HEK293 (cell line): ENCODE measurements around the gene DISC1.
A peak's percentile ranks its signal among the peaks of the same experiment; 100 is the strongest.

Experiments used
- ATF2 ChIP-seq: fragments of 450-650 bp; formaldehyde crosslinking; IDR thresholded peaks from 2 replicates; pipeline ENCODE4 v1.5.1; 2016; ENCODE audit warnings: missing biosample characterization, missing genetic modification characterization, low read depth
- EGR2 ChIP-seq: fragments of 450-650 bp; formaldehyde crosslinking; IDR thresholded peaks from 2 replicates; pipeline ENCODE4 v1.5.1; 2016; ENCODE audit warnings: low read depth, missing biosample characterization, missing genetic modification characterization
- GLIS1 ChIP-seq: fragments of 450-650 bp; formaldehyde crosslinking; IDR thresholded peaks from 2 replicates; pipeline ENCODE4 v1.5.1; 2016; ENCODE audit warnings: missing biosample characterization, missing genetic modification characterization
- HOXD13 ChIP-seq: sonication (generic); formaldehyde crosslinking; IDR thresholded peaks from 2 replicates; pipeline ENCODE4 v1.8.0; 2022; ENCODE audit warnings: missing genetic modification reagents, borderline replicate concordance
- KLF10 ChIP-seq: fragments of 450-650 bp; IDR thresholded peaks from 2 replicates; pipeline ENCODE4 v1.5.1; 2018; ENCODE audit warnings: missing biosample characterization, mild to moderate bottlenecking, missing genetic modification characterization
- KLF16 ChIP-seq: fragments of 450-650 bp; formaldehyde crosslinking; IDR thresholded peaks from 2 replicates; pipeline ENCODE4 v1.5.1; 2017; ENCODE audit warnings: missing biosample characterization, missing genetic modification characterization
- KLF17 ChIP-seq: fragments of 450-650 bp; formaldehyde crosslinking; IDR thresholded peaks from 2 replicates; pipeline ENCODE4 v1.5.1; 2016; ENCODE audit warnings: missing biosample characterization, missing genetic modification characterization
- PBX3 ChIP-seq: sonication (generic); formaldehyde crosslinking; IDR thresholded peaks from 2 replicates; pipeline ENCODE4 v1.8.1; 2022; ENCODE audit warnings: mild to moderate bottlenecking, moderate library complexity, missing genetic modification reagents
- PRDM4 ChIP-seq: fragments of 450-650 bp; formaldehyde crosslinking; IDR thresholded peaks from 2 replicates; pipeline ENCODE4 v1.5.1; 2017; ENCODE audit warnings: missing biosample characterization, missing genetic modification characterization
- ZBTB10 ChIP-seq: fragments of 450-650 bp; formaldehyde crosslinking; IDR thresholded peaks from 2 replicates; pipeline ENCODE4 v1.5.1; 2016; ENCODE audit warnings: missing biosample characterization, missing genetic modification characterization
- ZBTB44 ChIP-seq: fragments of 450-650 bp; IDR thresholded peaks from 2 replicates; pipeline ENCODE4 v1.5.1; 2018; ENCODE audit warnings: missing biosample characterization, mild to moderate bottlenecking, missing genetic modification characterization
- ZNF114 ChIP-seq: fragments of 450-650 bp; formaldehyde crosslinking; IDR thresholded peaks from 2 replicates; pipeline ENCODE4 v1.5.0; 2017; ENCODE audit warnings: missing biosample characterization, missing genetic modification characterization
- ZNF175 ChIP-seq: fragments of 450-650 bp; formaldehyde crosslinking; IDR thresholded peaks from 2 replicates; pipeline ENCODE4 v1.5.1; 2016; ENCODE audit warnings: missing biosample characterization, missing genetic modification characterization
- ZNF211 ChIP-seq: fragments of 450-650 bp; formaldehyde crosslinking; IDR thresholded peaks from 2 replicates; pipeline ENCODE4 v1.5.1; 2016; ENCODE audit warnings: low read depth, missing biosample characterization, missing genetic modification characterization
- ZNF404 ChIP-seq: fragments of 450-650 bp; formaldehyde crosslinking; IDR thresholded peaks from 2 replicates; pipeline ENCODE4 v1.5.1; 2017; ENCODE audit warnings: missing biosample characterization, missing genetic modification characterization
- ZNF416 ChIP-seq: fragments of 450-650 bp; formaldehyde crosslinking; IDR thresholded peaks from 2 replicates; pipeline ENCODE4 v1.5.1; 2016; ENCODE audit warnings: missing biosample characterization, missing genetic modification characterization
- ZNF513 ChIP-seq: fragments of 450-650 bp; IDR thresholded peaks from 2 replicates; pipeline ENCODE4 v1.5.1; 2018; ENCODE audit warnings: missing biosample characterization, missing genetic modification characterization
- ZNF514 ChIP-seq: fragments of 450-650 bp; formaldehyde crosslinking; IDR thresholded peaks from 2 replicates; pipeline ENCODE4 v1.5.1; 2016; ENCODE audit warnings: missing biosample characterization, missing genetic modification characterization
- ZNF521 ChIP-seq: fragments of 450-650 bp; formaldehyde crosslinking; IDR thresholded peaks from 2 replicates; pipeline ENCODE4 v1.5.1; 2017; ENCODE audit warnings: missing biosample characterization, mild to moderate bottlenecking, missing genetic modification characterization
- ZNF549 ChIP-seq: fragments of 450-650 bp; IDR thresholded peaks from 2 replicates; pipeline ENCODE4 v1.5.1; 2018; ENCODE audit warnings: missing biosample characterization, missing genetic modification characterization, mild to moderate bottlenecking, inconsistent platforms, moderate library complexity
- ZNF580 ChIP-seq: fragments of 450-650 bp; formaldehyde crosslinking; IDR thresholded peaks from 2 replicates; pipeline ENCODE4 v1.5.1; 2016; ENCODE audit warnings: missing biosample characterization, missing genetic modification characterization
- ZNF639 ChIP-seq: fragments of 450-650 bp; formaldehyde crosslinking; IDR thresholded peaks from 2 replicates; pipeline ENCODE4 v1.5.1; 2016; ENCODE audit warnings: missing biosample characterization, missing genetic modification characterization
- ZNF837 ChIP-seq: fragments of 450-650 bp; formaldehyde crosslinking; IDR thresholded peaks from 2 replicates; pipeline ENCODE4 v1.5.1; 2016; ENCODE audit warnings: missing biosample characterization, missing genetic modification characterization
- ZSCAN16 ChIP-seq: fragments of 450-650 bp; formaldehyde crosslinking; IDR thresholded peaks from 2 replicates; pipeline ENCODE4 v1.5.1; 2016; ENCODE audit warnings: missing biosample characterization, missing genetic modification characterization

The DISC1 gene

GRCh38 chr1:231626535-231626950 is at the start of gene DISC1 (continued):
- TF ChIP-seq ATF2 (tag by site-specific recombination) (no peak), KLF16 (tag by site-specific recombination) (peak; percentile 96), KLF17 (tag by site-specific recombination) (peak; percentile 90), ZBTB10 (peak; percentile 74), ZNF514 (no peak), ZNF416 (tag by site-specific recombination) (no peak), PBX3 (CRISPR knock-in tag) (peak; percentile 84; the same call in 1 of the 2 replicates), PRDM4 (tag by site-specific recombination) (no peak), ZNF639 (peak; percentile 88), ZNF175 (tag by site-specific recombination) (no peak), ZSCAN16 (tag by site-specific recombination) (no peak), ZNF114 (tag by site-specific recombination) (no peak), ZNF549 (no peak), ZNF521 (tag by site-specific recombination) (no peak), ZBTB44 (tag by site-specific recombination) (peak; percentile 64; the same call in 1 of the 2 replicates), ZNF837 (tag by site-specific recombination) (no peak), KLF10 (peak; percentile 59; the same call in 1 of the 2 replicates), ZNF513 (no peak), ZNF404 (no peak), EGR2 (tag by site-specific recombination) (no peak), ZNF580 (tag by site-specific recombination) (no peak; the same call in 1 of the 2 replicates), GLIS1 (tag by site-specific recombination) (no peak), HOXD13 (CRISPR knock-in tag) (no peak), ZNF211 (tag by site-specific recombination) (no peak)
